CD14-positive monocyte (primary cell): Measurements from ENCODE around the gene MXI1. TPM values are rescaled to one million over a fixed set of nuclear protein-coding genes. Genes with fewer than 3 reads are reported as not detected.

ENCODE experiments used
- DNase-seq, 3 donors: peaks; one replicate each; pipeline ENCODE4 v3.0.0-alpha.2; 2011 to 2022
- H2AFZ ChIP-seq: 2 replicates; pipeline ENCODE4 v1.6.0; 2012; ENCODE audit warnings: mild to moderate bottlenecking, low read depth, low read length, inconsistent platforms; ENCODE audit not compliant: insufficient read depth, poor library complexity, severe bottlenecking
- H3K27ac ChIP-seq, 2 donors: 1 replicate in 1 of 2; 2 replicates in 1 of 2; pipeline ENCODE4 v1.5.1; 2012 to 2013; ENCODE audit warnings: low read length in 2 of 2, control low read depth in 1 of 2, inconsistent platforms in 1 of 2, low read depth in 1 of 2, mild to moderate bottlenecking in 1 of 2
- H3K27me3 ChIP-seq, 2 donors: one replicate each; pipeline versions ENCODE4 v1.6.0 to v1.6.1; 2011 to 2013; ENCODE audit warnings: low read length in 2 of 2; ENCODE audit not compliant: control insufficient read depth in 2 of 2, insufficient read depth in 2 of 2
- H3K36me3 ChIP-seq, 2 donors: replicated peaks in 1 of 2; 1 replicate in 1 of 2; 2 replicates in 1 of 2; pipeline versions ENCODE4 v1.5.1 to v1.6.1; 2012 to 2013; ENCODE audit warnings: low read length in 2 of 2, control low read depth in 1 of 2, inconsistent platforms in 1 of 2, mild to moderate bottlenecking in 1 of 2; ENCODE audit not compliant: insufficient read depth in 2 of 2, control insufficient read depth in 1 of 2
- H3K4me1 ChIP-seq, 2 donors: 1 replicate in 1 of 2; 2 replicates in 1 of 2; pipeline versions ENCODE4 v1.5.1 to v1.6.1; 2012 to 2013; ENCODE audit warnings: low read length in 2 of 2, control low read depth in 1 of 2, inconsistent platforms in 1 of 2, mild to moderate bottlenecking in 1 of 2, moderate library complexity in 1 of 2; ENCODE audit not compliant: insufficient read depth in 2 of 2, control insufficient read depth in 1 of 2
- H3K4me2 ChIP-seq: replicated peaks from 2 replicates; pipeline ENCODE3; 2012; ENCODE audit warnings: low read length, moderate library complexity, mild to moderate bottlenecking; ENCODE audit not compliant: poor library complexity, severe bottlenecking; ENCODE audit errors: extremely low read depth
- H3K4me3 ChIP-seq, 3 experiments: fragments of 200-600 bp in 1 of 3; sonication (generic) in 1 of 3; replicated peaks in 1 of 3; 1 replicate in 2 of 3; 2 replicates in 1 of 3; pipeline ENCODE4 v1.5.1; 2011 to 2013; ENCODE audit warnings: low read length in 3 of 3, mild to moderate bottlenecking in 3 of 3, control low read depth in 2 of 3, low read depth in 2 of 3, inconsistent platforms in 1 of 3, moderate library complexity in 1 of 3
- H3K79me2 ChIP-seq: 2 replicates; pipeline ENCODE4 v1.6.0; 2012; ENCODE audit warnings: mild to moderate bottlenecking, control low read depth, inconsistent platforms, low read length, moderate library complexity; ENCODE audit not compliant: insufficient read depth
- H3K9ac ChIP-seq: 2 replicates; pipeline ENCODE4 v1.6.0; 2017; ENCODE audit warnings: low read length, mild to moderate bottlenecking; ENCODE audit not compliant: insufficient read depth, poor library complexity, severe bottlenecking
- H3K9me3 ChIP-seq, 2 donors: replicated peaks in 1 of 2; 1 replicate in 1 of 2; 2 replicates in 1 of 2; pipeline versions ENCODE4 v1.5.1 to v1.6.1; 2012 to 2013; ENCODE audit warnings: low read length in 2 of 2, control low read depth in 1 of 2; ENCODE audit not compliant: control insufficient read depth in 1 of 2, insufficient read depth in 1 of 2
- H4K20me1 ChIP-seq: 2 replicates; pipeline ENCODE4 v1.6.0; 2012; ENCODE audit warnings: mild to moderate bottlenecking, low read length, control low read depth, moderate library complexity; ENCODE audit not compliant: insufficient read depth
- H3K27ac Mint-ChIP-seq, 7 donors: one replicate each; pipeline ENCODE4 v1.8.0; 2020; ENCODE audit warnings: mild to moderate bottlenecking in 7 of 7, mixed read lengths in 7 of 7, moderate library complexity in 6 of 7, inconsistent platforms in 2 of 7
- H3K27me3 Mint-ChIP-seq, 3 donors: one replicate each; pipeline ENCODE4 v1.8.0; 2021 to 2022; ENCODE audit warnings: low read depth in 3 of 3, mild to moderate bottlenecking in 3 of 3, mixed read lengths in 3 of 3, moderate library complexity in 3 of 3, inconsistent platforms in 1 of 3
- H3K36me3 Mint-ChIP-seq, 2 donors: one replicate each; pipeline ENCODE4 v1.8.0; 2020; ENCODE audit warnings: mixed read lengths in 2 of 2, inconsistent platforms in 1 of 2, mild to moderate bottlenecking in 1 of 2
- H3K4me1 Mint-ChIP-seq: one replicate; pipeline ENCODE4 v1.8.0; 2020; ENCODE audit warnings: mild to moderate bottlenecking, mixed read lengths
- H3K4me3 Mint-ChIP-seq, 2 donors: one replicate each; pipeline ENCODE4 v1.8.0; 2020; ENCODE audit warnings: mild to moderate bottlenecking in 2 of 2, mixed read lengths in 2 of 2, moderate library complexity in 1 of 2
- H3K9me3 Mint-ChIP-seq, 7 donors: one replicate each; pipeline ENCODE4 v1.8.0; 2020 to 2022; ENCODE audit warnings: mixed read lengths in 7 of 7, mild to moderate bottlenecking in 6 of 7, moderate library complexity in 6 of 7, inconsistent platforms in 2 of 7
- CTCF ChIP-seq: fragments of 200-600 bp; IDR thresholded peaks from one replicate; pipeline ENCODE4 v1.8.0; 2022; ENCODE audit warnings: antibody characterized with exemption, mild to moderate bottlenecking
- WGBS: methylation state at CpG from one replicate; pipeline ENCODE4 v1.1.5; 2013; ENCODE audit warnings: missing lambda C conversion rate; ENCODE audit not compliant: insufficient coverage; 5-methylcytosine and 5-hydroxymethylcytosine counted together
- intact Hi-C, 2 donors: fragments of 100-400 bp; cut with micrococcal nuclease; formaldehyde crosslinking; loops; one replicate each; pipeline versions ENCODE4 v1.15.0 to v1.15.1; 2023
- polyA plus RNA-seq, 3 donors: library from polyadenylated mRNA; depleted of rRNA in 1 of 3; unstranded in 2 of 3; stranded (reverse) in 1 of 3; fragments of 300-500 nt in 2 of 3; fragments of >200 nt in 1 of 3; fragmentation: Illumina TruSeq in 2 of 3; gene quantifications; 1 replicate in 2 of 3; 2 replicates in 1 of 3; pipeline ENCODE4 v1.2.3, GENCODE V29; 2012 to 2021

Gene MXI1
- polyA plus RNA-seq, 3 donors = 13.1 to 25.7 (median 21.6) TPM

GRCh38 chr10:110226543-110226925 lies 19.1 kb downstream of the MXI1 start:
- no peak for TF ChIP-seq CTCF
- H3K4me3 ChIP-seq = peak overlapping the region; percentile 94 to 99 (median 97)
- whole genome bisulfite sequencing = 0% methylated on average over 12 of the region's 36 CpGs

DNA sequence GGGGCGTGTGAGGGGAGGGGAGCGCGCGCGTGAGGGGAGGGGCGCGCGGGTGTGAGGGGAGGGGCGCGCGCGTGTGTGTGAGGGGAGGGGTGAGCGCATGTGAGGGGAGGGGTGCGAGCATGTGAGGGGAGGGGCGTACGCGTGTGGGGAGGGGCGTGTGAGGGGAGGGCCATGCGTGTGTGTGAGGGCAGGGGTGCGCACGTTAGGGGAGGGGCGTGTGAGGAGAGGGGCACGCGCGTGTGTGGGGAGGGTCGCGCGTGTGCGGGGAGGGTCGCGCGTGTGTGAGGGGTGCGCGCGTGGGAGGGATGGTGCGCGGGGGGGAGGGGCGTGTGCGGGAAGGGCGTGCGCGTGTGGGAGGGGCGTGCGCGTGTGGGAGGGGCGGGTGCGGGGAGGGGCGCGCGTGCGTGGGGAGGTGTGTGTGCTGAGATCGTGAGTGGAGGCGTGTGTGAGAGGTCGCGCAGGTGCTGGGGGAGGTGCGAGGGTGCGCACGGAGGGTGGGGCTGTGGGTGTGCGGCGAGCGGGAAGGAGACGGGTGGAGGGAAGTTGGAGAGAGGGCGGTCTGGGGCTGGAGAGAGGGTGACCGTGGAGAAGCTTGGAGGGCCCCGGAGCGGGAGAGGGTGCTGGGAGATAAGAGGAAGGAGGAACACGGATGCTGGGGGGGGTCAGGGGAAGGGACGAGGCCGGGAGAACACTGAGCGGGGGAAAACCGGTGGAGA lies 19.7 kb downstream of the MXI1 start:
- peak overlapping the region; percentile 94 to 95 for H3K4me3 Mint-ChIP-seq
- peaks cover 29% of the 10 kb centered on the region for H3K4me1 Mint-ChIP-seq
- H3K27ac ChIP-seq = peak overlapping the region in 1 of 2 donors; percentile 35
- peaks cover 0 to 2% (median 0%) of the 10 kb centered on the region in 7 donors for H3K9me3 Mint-ChIP-seq
- H3K27ac Mint-ChIP-seq = peak overlapping the region; percentile 81 to 96 (median 91)
- peak overlapping the region; percentile 94 to 99 (median 97) for H3K4me3 ChIP-seq
- H3K9me3 ChIP-seq = no peaks in the 10 kb centered on the region
- no peaks in the 10 kb centered on the region for H3K27me3 ChIP-seq
- H3K4me2 ChIP-seq = peak overlapping the region; percentile 94
- intact Hi-C loops = loop anchor here (2.0 to 5.0 kb wide), 3 partner anchors 45 to 88 kb away; no protein-coding TSS in a partner anchor
- H3K27me3 Mint-ChIP-seq = no peaks in the 10 kb centered on the region
- no peak for TF ChIP-seq CTCF
- H3K36me3 Mint-ChIP-seq = peaks cover 14 to 29% of the 10 kb centered on the region in 2 donors
- peak overlapping the region; percentile 55 for H2AFZ ChIP-seq
- peaks cover 15% of the 10 kb centered on the region for H4K20me1 ChIP-seq
- peak overlapping the region; percentile 62 for H3K9ac ChIP-seq
- under 1% methylated on average over 32 of the region's 71 CpGs for WGBS
- H3K36me3 ChIP-seq = peaks cover 20 to 21% of the 10 kb centered on the region in 2 donors
- H3K4me1 ChIP-seq = peaks cover 22 to 23% of the 10 kb centered on the region in 2 donors
- H3K79me2 ChIP-seq = peaks cover 34% of the 10 kb centered on the region
- DNase-seq = peak; percentile 33 to 65 (median 62)

More at GRCh38 chr10:110226543-110226925, 19.1 kb downstream of the MXI1 start:
- H3K4me1 Mint-ChIP-seq = peaks cover 35% of the 10 kb centered on the region
- peaks cover 14 to 25% of the 10 kb centered on the region in 2 donors for H3K36me3 Mint-ChIP-seq
- H3K36me3 ChIP-seq = peaks cover 20 to 21% of the 10 kb centered on the region in 2 donors
- peak overlapping the region; percentile 94 to 95 for H3K4me3 Mint-ChIP-seq
- H3K27me3 Mint-ChIP-seq = no peaks in the 10 kb centered on the region
- peak overlapping the region; percentile 81 for H2AFZ ChIP-seq
- H3K27ac ChIP-seq = peak overlapping the region; percentile 70 to 71
- peaks cover 0 to 2% (median 0%) of the 10 kb centered on the region in 7 donors for H3K9me3 Mint-ChIP-seq
- H3K4me1 ChIP-seq = peaks cover 28 to 29% of the 10 kb centered on the region in 2 donors
- H3K4me2 ChIP-seq = peak overlapping the region; percentile 94
- peak overlapping the region; percentile 81 to 96 (median 91) for H3K27ac Mint-ChIP-seq
- no peaks in the 10 kb centered on the region for H3K27me3 ChIP-seq
- no peaks in the 10 kb centered on the region for H3K9me3 ChIP-seq
- peaks cover 34% of the 10 kb centered on the region for H3K79me2 ChIP-seq
- peaks cover 15% of the 10 kb centered on the region for H4K20me1 ChIP-seq
- peak overlapping the region; percentile 62 for H3K9ac ChIP-seq
- intact Hi-C loops = loop anchor here (2.0 to 5.0 kb wide), 3 partner anchors 46 to 88 kb away; no protein-coding TSS in a partner anchor
- DNase-seq = peak; percentile 70 to 94 (median 91)
